GM12892 (cell line): ENCODE results near the gene ABL1.

Experiments used
- POLR2A ChIP-seq: IDR thresholded peaks from 2 replicates; pipeline ENCODE4 v1.6.1; 2011; ENCODE audit warnings: low read depth, low read length, control low read depth
- POLR2AphosphoS5 ChIP-seq: IDR thresholded peaks from 2 replicates; pipeline ENCODE4 v1.6.1; 2011; ENCODE audit warnings: low read depth, low read length, control low read depth

DNA sequence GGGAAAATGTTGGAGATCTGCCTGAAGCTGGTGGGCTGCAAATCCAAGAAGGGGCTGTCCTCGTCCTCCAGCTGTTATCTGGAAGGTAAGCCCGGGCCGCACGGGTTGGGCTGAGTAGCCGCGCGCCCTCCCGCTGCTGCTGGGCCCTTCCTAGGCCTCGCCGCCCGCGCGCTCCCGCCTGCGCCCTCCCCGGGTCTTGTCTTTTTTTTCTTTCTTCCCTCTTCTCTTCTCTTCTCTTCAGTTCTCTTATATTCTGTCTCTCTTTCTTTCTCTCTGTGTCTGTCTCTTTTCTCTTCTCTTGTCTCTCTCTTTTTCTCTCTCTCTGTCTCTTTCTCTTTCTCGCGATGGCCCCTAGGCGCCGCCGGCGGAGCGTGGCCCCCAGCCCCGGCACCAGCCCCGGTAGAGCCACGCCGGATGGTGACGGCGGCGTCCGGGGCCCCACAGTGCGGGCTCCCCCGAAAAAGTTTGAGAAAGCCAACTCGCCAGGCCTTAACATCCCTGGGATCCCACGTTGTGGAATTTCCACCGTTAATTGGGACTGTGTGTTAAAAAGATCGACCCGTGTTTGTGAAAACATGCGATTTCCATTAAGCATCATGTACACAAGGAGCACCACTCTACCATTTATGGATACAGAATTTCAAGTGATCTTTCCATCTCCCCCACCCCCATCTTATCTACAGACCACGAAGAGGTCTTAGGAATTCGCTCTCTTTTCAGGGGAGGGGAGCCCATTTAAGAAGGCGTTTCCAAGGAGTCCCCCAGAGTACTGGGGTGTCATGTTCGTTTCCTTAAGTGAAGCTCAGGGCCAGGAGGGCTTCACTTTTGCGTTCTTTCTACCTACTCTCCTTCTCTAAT, 616 bp downstream of the ABL1 start:
- TF ChIP-seq POLR2AphosphoS5, result no peak
- TF ChIP-seq POLR2A, result no peak
